GM10266 (cell line): Measurements from ENCODE around the gene HOXB1.

ENCODE experiments used
- DNase-seq: peaks from one replicate; pipeline ENCODE4 v3.0.0; 2012; ENCODE audit errors: extremely low spot score
- TF ChIP-seq, protein P1 (sequence below): IDR thresholded peaks from 2 replicates; pipeline ENCODE4 v1.5.1; 2012; ENCODE audit warnings: mild to moderate bottlenecking, low read depth; ENCODE audit not compliant: control insufficient read depth, insufficient read depth; ENCODE audit errors: missing control alignments

HOXB1 gene

DNA sequence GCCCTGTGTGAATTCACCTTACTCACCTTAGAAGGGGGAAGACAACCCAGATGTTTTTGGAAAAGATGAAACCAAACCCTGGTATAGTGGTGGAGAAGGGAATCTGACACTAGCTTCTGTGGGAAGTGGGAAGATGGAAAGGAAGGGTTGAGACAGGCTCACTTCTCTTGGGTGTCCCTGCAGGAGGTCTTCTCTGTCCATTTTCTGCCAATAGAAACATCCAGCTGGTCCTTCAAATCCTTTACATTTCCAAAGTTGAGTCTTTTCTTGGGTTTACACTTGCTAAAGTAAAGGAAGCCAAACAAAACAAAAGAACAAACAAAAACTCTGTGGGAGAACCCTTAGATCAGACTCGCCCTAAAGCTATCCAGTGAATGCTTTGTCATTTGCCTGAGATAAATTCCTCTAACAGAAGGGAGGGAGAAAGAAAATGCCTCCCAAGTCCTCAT lies 10.2 kb downstream of the HOXB1 start:
- TF ChIP-seq, protein P1, sequence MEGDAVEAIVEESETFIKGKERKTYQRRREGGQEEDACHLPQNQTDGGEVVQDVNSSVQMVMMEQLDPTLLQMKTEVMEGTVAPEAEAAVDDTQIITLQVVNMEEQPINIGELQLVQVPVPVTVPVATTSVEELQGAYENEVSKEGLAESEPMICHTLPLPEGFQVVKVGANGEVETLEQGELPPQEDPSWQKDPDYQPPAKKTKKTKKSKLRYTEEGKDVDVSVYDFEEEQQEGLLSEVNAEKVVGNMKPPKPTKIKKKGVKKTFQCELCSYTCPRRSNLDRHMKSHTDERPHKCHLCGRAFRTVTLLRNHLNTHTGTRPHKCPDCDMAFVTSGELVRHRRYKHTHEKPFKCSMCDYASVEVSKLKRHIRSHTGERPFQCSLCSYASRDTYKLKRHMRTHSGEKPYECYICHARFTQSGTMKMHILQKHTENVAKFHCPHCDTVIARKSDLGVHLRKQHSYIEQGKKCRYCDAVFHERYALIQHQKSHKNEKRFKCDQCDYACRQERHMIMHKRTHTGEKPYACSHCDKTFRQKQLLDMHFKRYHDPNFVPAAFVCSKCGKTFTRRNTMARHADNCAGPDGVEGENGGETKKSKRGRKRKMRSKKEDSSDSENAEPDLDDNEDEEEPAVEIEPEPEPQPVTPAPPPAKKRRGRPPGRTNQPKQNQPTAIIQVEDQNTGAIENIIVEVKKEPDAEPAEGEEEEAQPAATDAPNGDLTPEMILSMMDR, result no peak
- no peak for DNase-seq

DNA sequence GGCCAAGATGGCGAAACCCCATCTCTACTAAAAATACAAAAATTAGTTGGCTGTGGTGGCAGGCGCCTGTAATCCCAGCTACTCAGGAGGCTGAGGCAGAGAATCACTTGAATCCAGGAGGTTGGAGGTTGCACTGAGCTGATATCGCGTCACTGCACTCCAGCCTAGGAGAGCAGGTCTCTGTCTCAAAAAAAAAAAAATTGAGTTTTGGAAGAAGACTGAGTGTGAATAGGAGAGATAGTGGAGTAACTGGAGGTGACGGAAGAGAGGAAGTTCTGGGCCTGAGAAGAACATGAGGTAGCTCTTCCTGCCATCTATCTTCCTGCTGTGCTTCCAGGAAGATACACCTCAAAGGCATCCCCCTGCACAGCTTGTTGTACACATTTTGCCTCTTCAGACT lies 11.4 kb downstream of the HOXB1 start:
- TF ChIP-seq, protein P1, result no peak

DNA sequence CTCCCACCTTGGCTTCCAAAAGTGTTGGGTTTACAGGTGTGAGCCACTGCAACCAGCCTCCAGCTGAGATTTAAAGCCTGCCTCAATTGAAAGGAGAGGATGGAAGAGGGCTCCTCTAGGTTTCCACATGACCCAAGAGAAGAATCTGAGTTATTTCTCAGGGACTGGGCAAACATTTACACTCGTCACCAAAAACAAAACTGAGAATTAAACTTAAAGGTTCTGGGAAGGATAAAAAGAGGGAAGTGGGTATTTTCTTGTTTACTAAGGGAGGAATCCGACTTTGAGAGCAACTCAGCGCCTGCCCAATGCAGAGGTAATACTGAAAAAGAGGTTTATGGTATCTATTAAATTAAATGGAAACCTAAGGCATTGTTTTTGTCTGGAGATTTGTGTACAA lies 13.3 kb downstream of the HOXB1 start:
- TF ChIP-seq, protein P1, result no peak
- no peak for DNase-seq

More for the DNA sequence above, 11.4 kb downstream of the HOXB1 start:
- no peak for DNase-seq

DNA sequence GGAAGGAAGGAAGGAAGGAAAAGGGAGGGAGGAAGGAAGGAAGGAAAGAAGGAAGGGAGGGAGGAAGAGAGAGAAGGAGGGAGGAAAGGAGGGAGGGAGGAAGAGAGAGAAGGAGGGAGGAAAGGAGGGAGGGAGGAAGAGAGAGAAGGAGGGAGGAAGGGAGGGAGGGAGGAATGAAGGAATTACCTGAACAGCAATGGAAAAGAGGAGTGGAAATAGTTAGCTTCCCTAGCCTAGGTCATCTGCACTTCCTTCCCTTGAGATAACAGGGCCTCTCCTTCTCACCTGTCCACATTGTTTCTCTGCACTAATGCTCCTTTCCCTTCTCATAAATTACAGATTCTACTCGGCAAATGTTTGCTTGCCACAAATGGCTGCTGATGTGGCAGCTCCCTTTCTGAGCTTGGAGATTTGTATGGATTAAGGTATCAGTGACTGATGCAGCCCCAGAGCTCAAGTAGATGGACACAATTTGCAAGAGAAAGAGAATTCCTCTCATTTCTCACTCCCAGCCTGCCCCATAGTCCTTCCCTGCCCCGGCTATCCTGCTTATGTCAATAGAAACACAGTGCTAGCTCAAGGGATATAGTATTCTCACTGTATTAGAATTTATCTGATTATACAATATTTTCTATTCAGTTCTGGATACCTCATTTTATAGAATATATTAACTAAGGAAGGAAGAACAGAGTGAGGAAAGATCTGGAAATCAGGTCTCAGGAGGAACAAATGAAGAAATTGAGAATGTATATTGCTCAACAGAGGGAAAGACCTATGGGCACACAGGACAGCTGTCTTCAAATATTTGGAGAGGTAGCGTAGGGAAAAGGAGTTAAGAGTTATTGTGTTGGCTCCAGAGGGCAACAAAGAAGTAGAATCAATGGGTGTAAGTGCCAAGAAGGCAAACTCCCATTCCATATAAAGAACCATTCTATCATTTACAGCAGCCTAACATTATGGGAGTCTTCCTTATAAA lies 14.6 kb downstream of the HOXB1 start:
- TF ChIP-seq, protein P1, result no peak
- DNase-seq, result no peak

DNA sequence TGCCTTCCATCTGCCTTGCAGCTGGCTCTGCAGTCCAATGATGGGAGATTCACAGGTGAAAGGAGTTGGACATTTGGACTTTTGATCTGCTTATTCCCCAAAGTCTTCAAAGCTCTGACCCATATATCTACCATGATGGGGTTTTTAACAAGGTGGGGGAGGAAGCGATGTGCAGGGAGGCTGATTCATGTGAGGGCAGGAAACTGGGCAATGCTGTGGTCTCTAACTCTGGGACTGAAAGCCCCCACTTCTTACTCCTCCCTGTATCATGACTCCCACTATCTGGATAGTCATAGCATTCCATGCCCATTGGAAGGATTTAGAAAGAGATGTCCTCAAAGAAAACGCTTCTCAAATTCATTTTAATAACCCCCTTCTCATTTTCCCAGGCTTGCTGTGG lies 16.3 kb downstream of the HOXB1 start:
- TF ChIP-seq, protein P1, result no peak
- no peak for DNase-seq

DNA sequence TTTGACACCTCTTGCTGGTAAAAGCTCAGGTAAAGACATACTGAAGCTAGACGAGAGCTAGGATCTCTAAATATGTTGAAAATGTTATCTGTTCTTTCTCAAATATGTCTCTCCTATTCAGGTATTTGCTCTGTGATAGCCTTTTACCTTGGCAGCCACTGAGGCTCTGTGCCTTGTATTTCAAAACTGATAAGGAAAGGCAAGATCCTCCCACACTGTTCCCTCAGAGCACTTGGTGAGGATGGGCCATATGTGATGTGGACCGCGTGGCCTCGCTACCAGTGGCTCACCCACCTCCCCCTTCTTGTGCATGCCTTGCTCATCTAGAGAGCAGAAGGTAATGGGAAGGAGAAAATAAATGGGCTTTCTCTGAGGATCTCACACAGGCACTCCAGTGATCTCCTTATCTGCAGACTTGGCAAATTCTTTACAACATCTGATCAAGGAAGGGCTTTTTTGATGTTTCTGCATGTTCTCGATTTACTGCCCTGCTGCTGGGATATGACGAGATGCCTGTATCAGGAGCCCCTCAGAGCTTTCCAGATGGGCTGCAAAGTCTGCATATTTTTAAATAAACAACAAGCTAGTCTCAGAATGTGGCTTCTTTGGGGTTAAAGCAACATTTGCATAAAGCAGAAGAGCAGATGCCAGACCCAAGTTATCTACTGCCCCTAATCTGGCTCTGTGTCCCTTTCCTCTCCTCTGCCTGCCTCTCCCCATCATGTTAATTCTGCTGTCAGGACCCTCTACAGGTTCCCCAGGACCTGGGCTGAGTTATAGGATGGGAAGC lies 16.9 kb downstream of the HOXB1 start:
- no peak for DNase-seq
- TF ChIP-seq, protein P1, result no peak
